K562 (cell line): ENCODE measurements around the gene SNRNP200. TPM values are rescaled to one million over a fixed set of nuclear protein-coding genes. Genes with fewer than 3 reads are reported as not detected.

Source experiments
- ATF2 ChIP-seq: sonication (generic); formaldehyde crosslinking; IDR thresholded peaks from 2 replicates; pipeline ENCODE4 v1.8.1; 2022; ENCODE audit warnings: missing genetic modification reagents
- CBFA2T2 ChIP-seq: fragments of 450-650 bp; conservative IDR thresholded peaks from 2 replicates; pipeline ENCODE4 v1.6.1; 2017; ENCODE audit warnings: mild to moderate bottlenecking
- CCAR2 ChIP-seq: fragments of 200-400 bp; formaldehyde crosslinking; IDR thresholded peaks from 2 replicates; pipeline ENCODE4 v1.6.1; 2017; ENCODE audit warnings: mild to moderate bottlenecking, low read depth, low read length
- CHD1 ChIP-seq: fragments of 200-600 bp; sonication (generic); IDR thresholded peaks from one replicate; pipeline ENCODE4 v1.6.1; 2012; ENCODE audit warnings: mild to moderate bottlenecking, moderate library complexity, low read length, inconsistent platforms
- ELK3 ChIP-seq: fragments of 450-650 bp; formaldehyde crosslinking; IDR thresholded peaks from 2 replicates; pipeline ENCODE4 v1.4.0; 2020; ENCODE audit warnings: mild to moderate bottlenecking
- HDAC1 ChIP-seq, 2 experiments: fragments of 450-650 bp; IDR thresholded peaks; 2 replicates each; pipeline ENCODE4 v1.6.1; 2016 to 2017; ENCODE audit warnings: inconsistent platforms in 1 of 2, mild to moderate bottlenecking in 1 of 2, moderate library complexity in 1 of 2
- HMGN3 ChIP-seq: IDR thresholded peaks from 2 replicates; pipeline ENCODE4 v1.6.1; 2011; ENCODE audit warnings: borderline replicate concordance, low read depth, mild to moderate bottlenecking, mixed read lengths, low read length; ENCODE audit not compliant: insufficient read length; ENCODE audit errors: extremely low read depth
- KLF6 ChIP-seq: fragments of 250-450 bp; sonication (Bioruptor Pico); IDR thresholded peaks from 2 replicates; pipeline ENCODE4 v1.4.0; 2020; ENCODE audit warnings: mild to moderate bottlenecking, moderate library complexity, borderline replicate concordance
- MAFG ChIP-seq: fragments of 450-650 bp; conservative IDR thresholded peaks from 2 replicates; pipeline ENCODE4 v1.6.1; 2016; ENCODE audit warnings: missing genetic modification characterization, missing compliant biosample characterization
- MIER1 ChIP-seq: fragments of 450-650 bp; IDR thresholded peaks from 2 replicates; pipeline ENCODE4 v1.6.1; 2016; ENCODE audit warnings: antibody characterized with exemption, mild to moderate bottlenecking, low read depth
- PCBP2 ChIP-seq: fragments of 200-400 bp; formaldehyde crosslinking; IDR thresholded peaks from 2 replicates; pipeline ENCODE4 v1.6.1; 2018; ENCODE audit warnings: low read length, low read depth, mild to moderate bottlenecking, moderate library complexity; ENCODE audit not compliant: poor library complexity, severe bottlenecking
- PTTG1 ChIP-seq: fragments of 450-650 bp; IDR thresholded peaks from 2 replicates; pipeline ENCODE4 v1.6.1; 2016; ENCODE audit warnings: low read depth, mild to moderate bottlenecking, missing genetic modification characterization, missing compliant biosample characterization
- SNIP1 ChIP-seq: fragments of 450-650 bp; IDR thresholded peaks from 2 replicates; pipeline ENCODE4 v1.7.1; 2017; ENCODE audit warnings: low read depth, mild to moderate bottlenecking
- SP2 ChIP-seq: IDR thresholded peaks from 2 replicates; pipeline ENCODE4 v1.6.1; 2011; ENCODE audit warnings: mild to moderate bottlenecking, low read depth, low read length, moderate library complexity; ENCODE audit not compliant: poor library complexity, severe bottlenecking; ENCODE audit errors: extremely low read depth
- ZBTB11 ChIP-seq, 3 experiments: fragments of 200-800 bp in 1 of 3; fragments of 250-450 bp in 1 of 3; fragments of 450-650 bp in 1 of 3; sonication (Bioruptor Pico) in 1 of 3; sonication (Bioruptor generic) in 1 of 3; formaldehyde crosslinking in 1 of 3; IDR thresholded peaks; 2 replicates each; pipeline versions ENCODE4 v1.6.1 to v1.8.0; 2016 to 2022; ENCODE audit warnings: mild to moderate bottlenecking in 2 of 3, missing genetic modification characterization in 2 of 3, missing compliant biosample characterization in 1 of 3, moderate library complexity in 1 of 3
- ZFX ChIP-seq: sonication (generic); formaldehyde crosslinking; IDR thresholded peaks from 2 replicates; pipeline ENCODE4 v1.8.0; 2022; ENCODE audit warnings: mild to moderate bottlenecking, missing genetic modification reagents, moderate library complexity
- ZNF232 ChIP-seq: sonication (generic); formaldehyde crosslinking; IDR thresholded peaks from 2 replicates; pipeline ENCODE4 v1.8.0; 2022; ENCODE audit warnings: mild to moderate bottlenecking, missing genetic modification reagents
- ZSCAN29 ChIP-seq: fragments of 450-650 bp; IDR thresholded peaks from 2 replicates; pipeline ENCODE4 v1.6.1; 2017
- polyA plus RNA-seq, 8 experiments: library from polyadenylated mRNA; depleted of rRNA in 4 of 8; stranded (reverse) in 5 of 8; unstranded in 3 of 8; fragments of >200 nt; fragmentation: Nextera tagmentation in 2 of 8; fragmentation: Illumina TruSeq in 1 of 8; extraction: Ambion mirVana in 2 of 8; extraction: Trizol in 1 of 8; gene quantifications; 2 replicates each; pipeline versions ENCODE4 v1.2.1 to v1.2.3, GENCODE V29; 2011 to 2014; ENCODE audit warnings: inconsistent platforms in 1 of 8, missing spikeins in 1 of 8
- total RNA-seq, 7 experiments: library from RNA; depleted of rRNA in 6 of 7; stranded (reverse); fragments of >200 nt in 6 of 7; fragmentation: Illumina TruSeq in 2 of 7; extraction: Trizol in 2 of 7; gene quantifications; 2 replicates each; pipeline versions ENCODE4 v1.2.1 to v1.2.3, GENCODE V29; 2011 to 2021; ENCODE audit warnings: low replicate concordance in 1 of 7
- TF ChIP-seq, protein P1 (sequence below): fragments of 200-800 bp; sonication (Bioruptor generic); IDR thresholded peaks from 2 replicates; pipeline ENCODE4 v1.6.1; 2017; ENCODE audit warnings: missing genetic modification characterization, missing compliant biosample characterization

SNRNP200 gene
- total and polyA plus RNA-seq, 9 of the 15 experiments (the other 6 are each of a cell fraction or from before 2014, with no cell fraction given) = 76.1 to 231 (median 155) TPM

DNA sequence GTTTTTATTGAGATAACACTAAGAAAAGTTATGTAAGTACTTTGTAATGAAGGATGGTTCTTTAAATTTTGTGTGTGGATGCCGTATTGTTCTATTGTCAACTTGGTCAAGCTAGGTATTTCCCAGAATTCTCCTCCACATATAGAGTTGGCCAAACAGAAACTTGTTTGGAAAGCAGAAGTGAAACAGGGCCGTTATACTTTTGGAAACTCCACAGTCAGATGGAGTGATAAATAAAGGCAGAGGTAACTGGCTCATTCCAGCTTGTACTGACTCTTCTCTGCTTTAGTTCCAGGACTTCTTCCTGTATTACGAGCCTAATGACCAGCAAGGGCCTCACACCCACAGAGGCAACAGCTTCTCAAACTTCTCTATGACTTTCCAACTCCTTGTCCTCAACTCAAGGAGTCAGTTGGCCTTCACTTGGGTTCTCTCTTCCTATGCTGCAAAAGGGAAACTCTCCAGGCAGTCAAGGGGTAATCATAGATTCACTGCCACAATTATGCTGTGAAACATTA lies 80.3 kb downstream of the SNRNP200 start (continued):
- TF ChIP-seq CHD1 = no peak
- no peak for TF ChIP-seq ATF2 (CRISPR knock-in tag)
- TF ChIP-seq, protein P1, sequence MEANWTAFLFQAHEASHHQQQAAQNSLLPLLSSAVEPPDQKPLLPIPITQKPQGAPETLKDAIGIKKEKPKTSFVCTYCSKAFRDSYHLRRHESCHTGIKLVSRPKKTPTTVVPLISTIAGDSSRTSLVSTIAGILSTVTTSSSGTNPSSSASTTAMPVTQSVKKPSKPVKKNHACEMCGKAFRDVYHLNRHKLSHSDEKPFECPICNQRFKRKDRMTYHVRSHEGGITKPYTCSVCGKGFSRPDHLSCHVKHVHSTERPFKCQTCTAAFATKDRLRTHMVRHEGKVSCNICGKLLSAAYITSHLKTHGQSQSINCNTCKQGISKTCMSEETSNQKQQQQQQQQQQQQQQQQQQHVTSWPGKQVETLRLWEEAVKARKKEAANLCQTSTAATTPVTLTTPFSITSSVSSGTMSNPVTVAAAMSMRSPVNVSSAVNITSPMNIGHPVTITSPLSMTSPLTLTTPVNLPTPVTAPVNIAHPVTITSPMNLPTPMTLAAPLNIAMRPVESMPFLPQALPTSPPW = peak; percentile 36
- TF ChIP-seq ZBTB11 (CRISPR knock-in tag; IDR thresholded peaks at IDR 0.05) = peak in 1 of 3 experiments; percentile 78; a peak in 2 of 6 replicates
- no peak for TF ChIP-seq MIER1
- TF ChIP-seq CCAR2 = no peak
- TF ChIP-seq HDAC1 (IDR thresholded peaks at IDR 0.05) = no peak
- no peak for TF ChIP-seq ELK3 (CRISPR knock-in tag)
- TF ChIP-seq HMGN3 = no peak
- TF ChIP-seq ZSCAN29 = no peak
- TF ChIP-seq MAFG = no peak
- TF ChIP-seq CBFA2T2 = no peak
- TF ChIP-seq ZFX = peak; percentile 64
- TF ChIP-seq SNIP1 = no peak
- no peak for TF ChIP-seq PCBP2
- TF ChIP-seq KLF6 (CRISPR knock-in tag) = peak; percentile 93; the same call in 1 of the 2 replicates
- no peak for TF ChIP-seq SP2
- peak; percentile 75 for TF ChIP-seq PTTG1 (tag)
- no peak for TF ChIP-seq ZNF232 (CRISPR knock-in tag)
